Astrocyte (in vitro differentiated cells and primary cell): ENCODE results near the gene BHLHA15.

Experiments
- EZH2 ChIP-seq: IDR thresholded peaks from 2 replicates; pipeline ENCODE4 v1.6.1; 2012; ENCODE audit warnings: mild to moderate bottlenecking, low read length, inconsistent platforms; ENCODE audit not compliant: insufficient read depth
- TF ChIP-seq, protein P1 (sequence below): IDR thresholded peaks from 2 replicates; pipeline ENCODE4 v1.5.1; 2011; ENCODE audit warnings: low read depth, mild to moderate bottlenecking, inconsistent platforms, low read length, moderate library complexity; ENCODE audit not compliant: insufficient read depth

- TF ChIP-seq EZH2, result no peak
- TF ChIP-seq, protein P1, sequence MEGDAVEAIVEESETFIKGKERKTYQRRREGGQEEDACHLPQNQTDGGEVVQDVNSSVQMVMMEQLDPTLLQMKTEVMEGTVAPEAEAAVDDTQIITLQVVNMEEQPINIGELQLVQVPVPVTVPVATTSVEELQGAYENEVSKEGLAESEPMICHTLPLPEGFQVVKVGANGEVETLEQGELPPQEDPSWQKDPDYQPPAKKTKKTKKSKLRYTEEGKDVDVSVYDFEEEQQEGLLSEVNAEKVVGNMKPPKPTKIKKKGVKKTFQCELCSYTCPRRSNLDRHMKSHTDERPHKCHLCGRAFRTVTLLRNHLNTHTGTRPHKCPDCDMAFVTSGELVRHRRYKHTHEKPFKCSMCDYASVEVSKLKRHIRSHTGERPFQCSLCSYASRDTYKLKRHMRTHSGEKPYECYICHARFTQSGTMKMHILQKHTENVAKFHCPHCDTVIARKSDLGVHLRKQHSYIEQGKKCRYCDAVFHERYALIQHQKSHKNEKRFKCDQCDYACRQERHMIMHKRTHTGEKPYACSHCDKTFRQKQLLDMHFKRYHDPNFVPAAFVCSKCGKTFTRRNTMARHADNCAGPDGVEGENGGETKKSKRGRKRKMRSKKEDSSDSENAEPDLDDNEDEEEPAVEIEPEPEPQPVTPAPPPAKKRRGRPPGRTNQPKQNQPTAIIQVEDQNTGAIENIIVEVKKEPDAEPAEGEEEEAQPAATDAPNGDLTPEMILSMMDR, result no peak
Measured at GRCh38 chr7:98213888-98214810, 2.9 kb downstream of the BHLHA15 start.
